Ovary (tissue), 3 donors: ENCODE measurements around the gene ZNF205.

Experiments
- EP300 ChIP-seq: sonication (generic); formaldehyde crosslinking; IDR thresholded peaks from one replicate; pipeline ENCODE4 v1.6.1; 2017; ENCODE audit warnings: antibody characterized with exemption
- POLR2A ChIP-seq: fragments of 450-650 bp; IDR thresholded peaks from one replicate; pipeline ENCODE4 v1.6.1; 2017; ENCODE audit warnings: antibody characterized with exemption, mild to moderate bottlenecking, moderate library complexity
- TF ChIP-seq, protein P1 (sequence below), 3 donors: fragments of 450-650 bp in 2 of 3; fragments of 200-600 bp in 1 of 3; IDR thresholded peaks; one replicate each; pipeline versions ENCODE4 v1.5.1 to v1.8.0; 2016 to 2022; ENCODE audit warnings: antibody characterized with exemption in 3 of 3, mild to moderate bottlenecking in 1 of 3
- donor health status: DM: no; HTN: no; CAD: no.

GRCh38 chr16:3070608-3071111 is 41.7 kb upstream of the ZNF205 start:
- TF ChIP-seq, protein P1, sequence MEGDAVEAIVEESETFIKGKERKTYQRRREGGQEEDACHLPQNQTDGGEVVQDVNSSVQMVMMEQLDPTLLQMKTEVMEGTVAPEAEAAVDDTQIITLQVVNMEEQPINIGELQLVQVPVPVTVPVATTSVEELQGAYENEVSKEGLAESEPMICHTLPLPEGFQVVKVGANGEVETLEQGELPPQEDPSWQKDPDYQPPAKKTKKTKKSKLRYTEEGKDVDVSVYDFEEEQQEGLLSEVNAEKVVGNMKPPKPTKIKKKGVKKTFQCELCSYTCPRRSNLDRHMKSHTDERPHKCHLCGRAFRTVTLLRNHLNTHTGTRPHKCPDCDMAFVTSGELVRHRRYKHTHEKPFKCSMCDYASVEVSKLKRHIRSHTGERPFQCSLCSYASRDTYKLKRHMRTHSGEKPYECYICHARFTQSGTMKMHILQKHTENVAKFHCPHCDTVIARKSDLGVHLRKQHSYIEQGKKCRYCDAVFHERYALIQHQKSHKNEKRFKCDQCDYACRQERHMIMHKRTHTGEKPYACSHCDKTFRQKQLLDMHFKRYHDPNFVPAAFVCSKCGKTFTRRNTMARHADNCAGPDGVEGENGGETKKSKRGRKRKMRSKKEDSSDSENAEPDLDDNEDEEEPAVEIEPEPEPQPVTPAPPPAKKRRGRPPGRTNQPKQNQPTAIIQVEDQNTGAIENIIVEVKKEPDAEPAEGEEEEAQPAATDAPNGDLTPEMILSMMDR (IDR thresholded peaks at IDR 0.05), result no peak
- TF ChIP-seq POLR2A (no peak), EP300 (no peak)
